Kidney (tissue), 14 donors: Measurements from ENCODE around the gene RGCC. TPM values are rescaled to one million over a fixed set of nuclear protein-coding genes. Genes with fewer than 3 reads are reported as not detected.
"Not testable (repeated sequence)": the region's sequence is repeated elsewhere in the genome, so short reads cannot be mapped to it uniquely, and the experiment has no call there.

Experiments
- DNase-seq, 5 donors: peaks; one replicate each; pipeline ENCODE4 v3.0.0-alpha.2; 2013 to 2020
- FAIRE-seq: peaks from 2 replicates; lab custom pipeline; 2012; peaks lifted over from hg19 to GRCh38; lab: Jason Lieb, UNC
- H3K27ac ChIP-seq, 2 donors: one replicate each; pipeline ENCODE4 v1.7.0; 2013; ENCODE audit warnings: low read depth in 2 of 2, low read length in 2 of 2, inconsistent platforms in 1 of 2
- H3K27me3 ChIP-seq: one replicate; pipeline ENCODE4 v1.7.1; 2013; ENCODE audit warnings: low read length, inconsistent platforms; ENCODE audit not compliant: control insufficient read depth, insufficient read depth
- H3K36me3 ChIP-seq, 3 donors: one replicate each; pipeline versions ENCODE4 v1.7.0 to v1.7.1; 2013; ENCODE audit warnings: low read length in 3 of 3, control low read depth in 1 of 3, inconsistent platforms in 1 of 3; ENCODE audit not compliant: insufficient read depth in 3 of 3, control insufficient read depth in 2 of 3
- H3K4me1 ChIP-seq, 3 donors: one replicate each; pipeline versions ENCODE4 v1.7.0 to v1.7.1; 2013; ENCODE audit warnings: low read length in 3 of 3, inconsistent platforms in 1 of 3, low read depth in 1 of 3; ENCODE audit not compliant: control insufficient read depth in 2 of 3, insufficient read depth in 2 of 3
- H3K4me3 ChIP-seq, 3 donors: one replicate each; pipeline versions ENCODE4 v1.7.0 to v1.8.1; 2013; ENCODE audit warnings: low read length in 3 of 3, control low read depth in 1 of 3, inconsistent platforms in 1 of 3
- H3K9ac ChIP-seq, 3 donors: one replicate each; pipeline versions ENCODE4 v1.7.0 to v1.7.1; 2013; ENCODE audit warnings: low read length in 3 of 3, control low read depth in 1 of 3, inconsistent platforms in 1 of 3
- H3K9me3 ChIP-seq, 3 donors: one replicate each; pipeline versions ENCODE4 v1.7.0 to v1.7.1; 2013; ENCODE audit warnings: low read length in 3 of 3, control low read depth in 1 of 3, inconsistent platforms in 1 of 3; ENCODE audit not compliant: control insufficient read depth in 2 of 3, insufficient read depth in 1 of 3
- intact Hi-C: fragments of 100-400 bp; cut with DNase I; formaldehyde crosslinking; loops from one replicate; pipeline ENCODE4 v1.11.1; 2022
- polyA plus RNA-seq: library from polyadenylated mRNA; stranded (reverse); fragments of 350-450 nt; fragmentation: Illumina TruSeq; extraction: RNeasy Lipid Tissue Mini Kit (QIAGEN cat#74804); gene quantifications from one replicate; pipeline ENCODE4 v1.2.3, GENCODE V29; 2014; ENCODE audit warnings: low read depth, low replicate concordance; ENCODE audit not compliant: insufficient read depth
- total RNA-seq: library from RNA; stranded (reverse); fragmentation: NEBNext Ultra II Directional; extraction: Animal tissue kit (Norgen Biotek cat#: 25700); gene quantifications from one replicate; pipeline ENCODE4 v1.2.1, GENCODE V29; 2021
- TF ChIP-seq, protein P1 (sequence below): IDR thresholded peaks from 3 replicates; pipeline ENCODE4 v1.5.1; 2012; ENCODE audit warnings: mild to moderate bottlenecking, moderate library complexity, borderline replicate concordance; ENCODE audit not compliant: insufficient read depth; ENCODE audit errors: extremely low read depth
- donor health status: control.
- donor health status: control.
- donor health status: control.
- donor health status: control.
- donor health status: control.
- donor health status: DM: yes; HTN: yes; CAD: no.
- donor health status: Normal renal cell carcinoma (clear cell type).

Gene RGCC
- total and polyA plus RNA-seq, 2 donors from 2014 or later, result 12.9 to 40.9 TPM

DNA sequence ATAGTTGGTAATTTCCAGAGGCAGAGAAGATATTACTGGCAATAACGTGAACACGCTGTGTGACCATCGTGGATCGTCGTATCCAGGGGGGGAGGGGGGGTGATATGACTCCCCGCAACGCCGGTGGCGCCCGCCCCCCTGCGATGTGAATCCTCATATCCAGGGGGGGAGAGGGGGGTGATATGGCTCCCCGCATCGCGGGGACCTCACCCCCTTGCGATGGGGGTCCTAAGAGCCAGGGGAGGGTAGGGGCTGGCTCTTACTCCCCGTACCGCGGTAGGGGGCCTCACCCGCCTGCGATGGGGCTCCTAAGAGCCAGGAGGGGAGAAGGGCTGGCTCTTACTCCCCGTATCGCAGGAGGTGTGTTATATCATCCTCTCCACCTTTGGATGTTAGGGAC, 31.3 kb upstream of the RGCC start:
- H3K9ac ChIP-seq, result no peak overlapping the region
- TF ChIP-seq, protein P1, sequence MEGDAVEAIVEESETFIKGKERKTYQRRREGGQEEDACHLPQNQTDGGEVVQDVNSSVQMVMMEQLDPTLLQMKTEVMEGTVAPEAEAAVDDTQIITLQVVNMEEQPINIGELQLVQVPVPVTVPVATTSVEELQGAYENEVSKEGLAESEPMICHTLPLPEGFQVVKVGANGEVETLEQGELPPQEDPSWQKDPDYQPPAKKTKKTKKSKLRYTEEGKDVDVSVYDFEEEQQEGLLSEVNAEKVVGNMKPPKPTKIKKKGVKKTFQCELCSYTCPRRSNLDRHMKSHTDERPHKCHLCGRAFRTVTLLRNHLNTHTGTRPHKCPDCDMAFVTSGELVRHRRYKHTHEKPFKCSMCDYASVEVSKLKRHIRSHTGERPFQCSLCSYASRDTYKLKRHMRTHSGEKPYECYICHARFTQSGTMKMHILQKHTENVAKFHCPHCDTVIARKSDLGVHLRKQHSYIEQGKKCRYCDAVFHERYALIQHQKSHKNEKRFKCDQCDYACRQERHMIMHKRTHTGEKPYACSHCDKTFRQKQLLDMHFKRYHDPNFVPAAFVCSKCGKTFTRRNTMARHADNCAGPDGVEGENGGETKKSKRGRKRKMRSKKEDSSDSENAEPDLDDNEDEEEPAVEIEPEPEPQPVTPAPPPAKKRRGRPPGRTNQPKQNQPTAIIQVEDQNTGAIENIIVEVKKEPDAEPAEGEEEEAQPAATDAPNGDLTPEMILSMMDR, result no peak
- no peak overlapping the region for H3K27ac ChIP-seq
- H3K36me3 ChIP-seq, result no peaks in the 10 kb centered on the region
- intact Hi-C loops, result no loop called here
- no peaks in the 10 kb centered on the region for H3K27me3 ChIP-seq
- no peak for FAIRE-seq
- no peak overlapping the region for H3K4me3 ChIP-seq
- H3K4me1 ChIP-seq, result no peaks in the 10 kb centered on the region
- DNase-seq, result no peak
- no peaks in the 10 kb centered on the region for H3K9me3 ChIP-seq

DNA sequence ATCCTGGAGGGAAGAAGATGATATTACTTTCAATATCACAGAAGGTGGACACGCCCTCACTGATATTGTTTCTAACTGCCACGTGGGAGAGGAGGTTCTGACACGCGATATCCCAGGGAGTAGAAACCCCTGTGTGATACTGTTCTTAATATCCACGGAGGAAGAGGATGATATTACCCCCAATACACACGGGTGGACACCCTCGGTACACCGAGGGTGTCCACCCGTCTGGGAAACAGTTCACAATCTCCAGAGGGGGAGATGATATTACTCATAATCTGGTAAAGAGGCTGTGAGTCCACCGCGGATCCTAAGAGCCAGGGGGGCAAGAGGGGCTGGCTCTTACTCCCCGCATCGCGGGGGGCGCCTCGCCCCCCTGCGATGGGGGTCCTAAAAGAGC, 29.7 kb upstream of the RGCC start:
- no peak overlapping the region for H3K27ac ChIP-seq
- TF ChIP-seq, protein P1, result no peak
- DNase-seq, result no peak
- intact Hi-C loops, result no loop called here
- no peaks in the 10 kb centered on the region for H3K4me1 ChIP-seq
- H3K36me3 ChIP-seq, result no peaks in the 10 kb centered on the region
- H3K9ac ChIP-seq, result no peak overlapping the region
- H3K9me3 ChIP-seq, result no peaks in the 10 kb centered on the region
- no peak for FAIRE-seq
- H3K4me3 ChIP-seq, result no peak overlapping the region
- H3K27me3 ChIP-seq, result no peaks in the 10 kb centered on the region

DNA sequence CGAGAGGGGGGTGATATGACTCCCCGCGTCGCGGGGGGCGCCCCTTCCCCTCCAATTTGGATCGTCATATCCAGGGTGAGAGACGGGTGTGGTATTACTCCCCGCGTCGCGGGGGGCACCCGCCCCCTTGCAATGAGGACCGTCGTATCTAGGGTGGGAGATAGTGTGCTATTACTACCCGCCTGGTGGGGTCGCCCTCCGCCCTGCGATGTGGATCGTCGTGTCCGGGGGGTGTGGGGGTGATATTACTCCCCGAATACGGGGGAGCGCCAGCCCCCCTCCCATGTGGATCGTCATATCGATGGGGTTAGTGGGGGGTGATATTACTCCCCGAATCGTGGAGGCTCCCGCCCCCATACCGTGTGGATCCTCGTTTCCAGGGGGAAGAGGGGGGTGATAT, 29.2 kb upstream of the RGCC start:
- no peak overlapping the region for H3K9ac ChIP-seq

DNA sequence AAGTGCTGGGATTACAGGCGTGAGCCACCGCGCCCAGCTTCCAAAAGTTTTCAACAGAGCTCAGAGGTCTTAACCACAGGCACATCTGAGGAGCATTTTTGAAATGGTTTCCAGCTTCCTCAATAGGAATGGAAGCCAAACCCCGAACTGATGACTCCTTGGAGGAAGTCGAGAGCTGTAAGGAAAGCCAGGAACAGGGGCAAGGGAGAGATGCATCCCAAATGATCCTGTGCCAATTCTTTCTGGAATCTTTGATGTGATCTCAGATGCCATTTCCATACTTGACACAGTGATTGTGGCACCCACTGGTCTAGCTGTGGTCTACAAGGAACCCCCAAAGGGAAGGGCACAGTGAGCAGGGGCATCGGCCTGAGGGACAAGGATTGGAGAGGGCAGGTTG, 23.3 kb upstream of the RGCC start:
- intact Hi-C loops, H3K4me1 ChIP-seq, H3K9ac ChIP-seq, H3K9me3 ChIP-seq, DNase-seq, H3K27ac ChIP-seq, H3K4me3 ChIP-seq, FAIRE-seq, H3K36me3 ChIP-seq, H3K27me3 ChIP-seq: not testable (repeated sequence)

More for the DNA sequence above, 29.2 kb upstream of the RGCC start:
- DNase-seq (no peak), FAIRE-seq (no peak)
- TF ChIP-seq, protein P1, result no peak
- no peak overlapping the region for H3K27ac ChIP-seq
- no peaks in the 10 kb centered on the region for H3K4me1 ChIP-seq
- no peaks in the 10 kb centered on the region for H3K27me3 ChIP-seq
- intact Hi-C loops, result no loop called here
- H3K9me3 ChIP-seq, result no peaks in the 10 kb centered on the region
- H3K4me3 ChIP-seq, result no peak overlapping the region
- no peaks in the 10 kb centered on the region for H3K36me3 ChIP-seq
